ENCODE measurements around the gene ABLIM2. TPM values are rescaled to one million over a fixed set of nuclear protein-coding genes. Genes with fewer than 3 reads are reported as not detected.

The ABLIM2 gene
- total RNA-seq, 1 experiment from 2014 or later, result 1.0 TPM

DNA sequence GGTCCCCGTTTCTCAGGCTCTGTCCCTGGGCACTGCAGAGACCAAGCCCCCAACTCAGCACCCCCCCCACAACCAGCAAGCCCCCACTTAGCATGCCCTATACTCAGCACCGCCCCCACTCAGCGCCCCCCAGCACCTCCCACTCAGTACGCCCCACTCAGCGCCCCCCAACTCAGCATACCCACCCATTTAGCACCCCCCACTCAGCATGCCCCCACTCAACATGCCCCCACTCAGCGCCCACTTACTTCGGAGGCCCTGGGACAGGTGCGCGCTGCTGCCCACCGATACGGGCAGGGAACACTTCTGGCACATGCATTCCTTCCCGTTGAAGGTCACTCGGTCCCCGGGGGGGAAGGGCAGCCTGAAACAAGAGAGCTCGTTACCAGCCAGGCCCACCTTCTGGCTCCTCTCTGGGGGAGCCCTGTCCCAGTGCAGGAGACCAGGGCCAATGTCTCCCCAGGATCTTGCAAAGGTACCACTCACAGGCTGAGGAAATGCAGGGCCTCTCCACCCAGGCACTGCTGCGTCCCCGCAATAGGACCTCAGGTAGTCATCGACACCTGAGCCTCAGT lies 70.6 kb downstream of the ABLIM2 start:
- Histone ChIP-seq H3K18ac (ENCODE audit: insufficient read length, low read depth, low read length) (no peak overlapping the region), H3K14ac (ENCODE audit: insufficient read depth, low read length) (no peak overlapping the region; the same call in 1 of the 2 replicates), H3K23ac (ENCODE audit: insufficient read length, low read depth, low read length) (no peak overlapping the region), H3K4me1 (ENCODE audit: insufficient read depth, low read length) (no peaks in the 10 kb centered on the region), H3K79me1 (ENCODE audit: insufficient read depth, low read depth, low read length, poor library complexity, severe bottlenecking) (no peaks in the 10 kb centered on the region), H3K9me3 (ENCODE audit: control insufficient read depth, low read depth, low read length) (no peaks in the 10 kb centered on the region), H2AK5ac (ENCODE audit: insufficient read length, low read length) (no peak overlapping the region), H4K20me1 (ENCODE audit: control insufficient read depth, insufficient read depth, insufficient read length) (no peaks in the 10 kb centered on the region), H3K23me2 (ENCODE audit: insufficient read length, low read depth, low read length, poor library complexity, severe bottlenecking) (no peaks in the 10 kb centered on the region), H4K5ac (ENCODE audit: insufficient read length, low read depth, low read length) (no peak overlapping the region), H2BK120ac (ENCODE audit: low read depth, low read length, poor library complexity, severe bottlenecking) (no peak overlapping the region), H2BK20ac (ENCODE audit: low read depth, low read length, poor library complexity, severe bottlenecking) (no peak overlapping the region), H2BK5ac (ENCODE audit: insufficient read length, low read length) (no peak overlapping the region), H3K79me2 (ENCODE audit: insufficient read depth, low read length) (no peaks in the 10 kb centered on the region), H4K8ac (replicated peaks; ENCODE audit: insufficient read length, low read depth, low read length) (no peak overlapping the region), H3K9ac (ENCODE audit: extremely low read depth, insufficient read length, low read length) (no peak overlapping the region), H2BK12ac (ENCODE audit: insufficient read length, low read depth, low read length) (no peak overlapping the region), H3K27me3 (ENCODE audit: insufficient read depth, low read length) (no peaks in the 10 kb centered on the region), H4K91ac (ENCODE audit: insufficient read length, low read depth, low read length) (no peak overlapping the region), H3K56ac (ENCODE audit: insufficient read length, low read depth, low read length) (no peak overlapping the region), H3K4me2 (ENCODE audit: insufficient read depth, insufficient read length, low read length) (no peak overlapping the region), H2AFZ (ENCODE audit: low read length) (no peak overlapping the region), H3K27ac (ENCODE audit: insufficient read length, low read depth, low read length) (no peak overlapping the region), H2BK15ac (ENCODE audit: low read depth, low read length) (no peak overlapping the region), H3T11ph (ENCODE audit: low read length) (no peak overlapping the region), H3K4ac (ENCODE audit: low read depth, low read length) (no peak overlapping the region)
- DNase-seq, result no peak
- Mint-ChIP-seq H3K4me3 (no peak overlapping the region), H3K27ac (no peak overlapping the region; a peak in 1 of 7 replicates), H3K36me3 (ENCODE audit: insufficient read depth in 1 of 3, low read depth in 3 of 3) (peaks cover 0 to 3% (median 2%) of the 10 kb centered on the region in 3 experiments; a peak in 5 of 7 replicates), H3K4me1 (peaks cover 9 to 18% of the 10 kb centered on the region in 2 experiments), H3K27me3 (ENCODE audit: low read depth) (no peaks in the 10 kb centered on the region; the same call in 1 of the 2 replicates), H3K9me3 (peaks cover 3 to 4% of the 10 kb centered on the region in 2 experiments; a peak in 4 of 5 replicates)
- TF ChIP-seq CTCF (conservative IDR thresholded peaks at IDR 0.05), result no peak
- WGBS (ENCODE audit: extremely low coverage, insufficient read length, low lambda C conversion rate), result no CpG with 5 or more reads among the region's 18 CpGs
